BE2C (cell line): ENCODE measurements around the gene DPT.

Source experiments
- DNase-seq: peaks from one replicate; pipeline ENCODE4 v3.0.0-alpha.2; 2020
- H3K27me3 ChIP-seq: fragments of 250-450 bp; sonication (Bioruptor Pico); 2 replicates; pipeline ENCODE4 v1.5.1; 2020; ENCODE audit warnings: mild to moderate bottlenecking
- H3K36me3 ChIP-seq: fragments of 250-450 bp; sonication (Bioruptor Pico); 2 replicates; pipeline ENCODE4 v1.5.1; 2020; ENCODE audit warnings: mild to moderate bottlenecking
- H3K4me1 ChIP-seq: fragments of 250-450 bp; sonication (Bioruptor Pico); 2 replicates; pipeline ENCODE4 v1.5.1; 2020
- H3K4me3 ChIP-seq: 2 replicates; pipeline ENCODE4 v1.5.1; 2011; ENCODE audit warnings: low read depth, low read length
- H3K9me3 ChIP-seq: fragments of 250-450 bp; sonication (Bioruptor Pico); 2 replicates; pipeline ENCODE4 v1.5.1; 2020
- TF ChIP-seq, protein P1 (sequence below): IDR thresholded peaks from 2 replicates; pipeline ENCODE4 v1.5.1; 2012; ENCODE audit warnings: mild to moderate bottlenecking, low read depth, low read length

The DPT gene

DNA sequence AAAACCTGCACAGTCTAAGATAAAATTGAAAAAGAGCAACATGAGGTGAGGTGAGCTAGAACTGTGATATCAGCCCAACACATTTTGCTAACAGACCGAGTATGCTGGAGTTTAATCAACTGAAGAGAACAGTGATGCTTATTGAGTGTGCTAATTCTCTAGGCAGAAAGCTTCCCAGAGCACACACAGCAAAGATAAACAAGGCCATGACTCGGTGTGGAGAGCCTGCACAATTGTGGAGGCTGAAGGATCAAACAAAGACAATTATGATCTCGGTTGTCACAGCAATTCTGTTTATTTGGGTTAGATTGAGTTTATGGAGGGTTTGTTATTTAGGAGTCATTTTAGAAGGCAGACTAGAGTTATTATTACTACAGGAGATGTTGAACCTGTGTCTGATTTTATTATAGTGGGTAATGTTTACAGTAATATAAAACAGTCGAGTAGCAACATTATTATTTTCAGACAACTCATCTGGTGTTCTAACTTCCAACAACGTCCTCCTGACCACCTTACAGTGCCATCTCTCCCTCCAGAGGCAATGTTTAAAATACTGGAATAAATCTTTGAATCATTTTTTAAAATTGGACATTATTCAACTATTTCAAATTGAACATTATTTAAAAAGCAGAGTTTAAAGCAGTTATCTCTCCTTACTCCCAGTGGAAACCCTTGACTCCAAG is 40.2 kb downstream of the DPT start:
- no peaks in the 10 kb centered on the region for H3K36me3 ChIP-seq
- H3K4me1 ChIP-seq, result peaks cover 44% of the 10 kb centered on the region
- H3K4me3 ChIP-seq, result no peak overlapping the region
- H3K9me3 ChIP-seq, result peaks cover 6% of the 10 kb centered on the region
- no peaks in the 10 kb centered on the region for H3K27me3 ChIP-seq
- DNase-seq, result no peak
- TF ChIP-seq, protein P1, sequence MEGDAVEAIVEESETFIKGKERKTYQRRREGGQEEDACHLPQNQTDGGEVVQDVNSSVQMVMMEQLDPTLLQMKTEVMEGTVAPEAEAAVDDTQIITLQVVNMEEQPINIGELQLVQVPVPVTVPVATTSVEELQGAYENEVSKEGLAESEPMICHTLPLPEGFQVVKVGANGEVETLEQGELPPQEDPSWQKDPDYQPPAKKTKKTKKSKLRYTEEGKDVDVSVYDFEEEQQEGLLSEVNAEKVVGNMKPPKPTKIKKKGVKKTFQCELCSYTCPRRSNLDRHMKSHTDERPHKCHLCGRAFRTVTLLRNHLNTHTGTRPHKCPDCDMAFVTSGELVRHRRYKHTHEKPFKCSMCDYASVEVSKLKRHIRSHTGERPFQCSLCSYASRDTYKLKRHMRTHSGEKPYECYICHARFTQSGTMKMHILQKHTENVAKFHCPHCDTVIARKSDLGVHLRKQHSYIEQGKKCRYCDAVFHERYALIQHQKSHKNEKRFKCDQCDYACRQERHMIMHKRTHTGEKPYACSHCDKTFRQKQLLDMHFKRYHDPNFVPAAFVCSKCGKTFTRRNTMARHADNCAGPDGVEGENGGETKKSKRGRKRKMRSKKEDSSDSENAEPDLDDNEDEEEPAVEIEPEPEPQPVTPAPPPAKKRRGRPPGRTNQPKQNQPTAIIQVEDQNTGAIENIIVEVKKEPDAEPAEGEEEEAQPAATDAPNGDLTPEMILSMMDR, result no peak

DNA sequence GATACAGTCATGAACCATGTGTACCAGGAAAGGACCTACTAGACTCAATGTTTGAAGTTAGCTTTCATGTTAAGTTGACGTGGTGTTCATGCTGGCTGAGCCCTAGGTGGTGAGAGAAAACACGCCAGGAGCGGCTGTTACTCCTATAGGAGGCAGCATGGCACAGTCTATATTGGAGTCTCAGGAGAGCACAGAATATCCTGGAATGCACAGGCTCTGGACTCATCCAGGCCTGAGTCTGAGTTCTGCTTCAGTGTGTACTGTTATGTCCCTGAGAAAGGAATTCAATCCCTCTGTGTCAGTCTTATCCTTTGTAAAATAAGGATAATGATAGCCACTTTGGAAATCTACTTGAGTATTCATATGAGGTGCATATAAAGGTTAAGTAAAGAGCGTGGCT is 41.2 kb downstream of the DPT start:
- TF ChIP-seq, protein P1, result peak; percentile 69
- no peaks in the 10 kb centered on the region for H3K36me3 ChIP-seq
- H3K27me3 ChIP-seq, result no peaks in the 10 kb centered on the region
- DNase-seq, result peak; percentile 58
- H3K9me3 ChIP-seq, result peaks cover 6% of the 10 kb centered on the region
- peaks cover 39% of the 10 kb centered on the region for H3K4me1 ChIP-seq
- no peak overlapping the region for H3K4me3 ChIP-seq

DNA sequence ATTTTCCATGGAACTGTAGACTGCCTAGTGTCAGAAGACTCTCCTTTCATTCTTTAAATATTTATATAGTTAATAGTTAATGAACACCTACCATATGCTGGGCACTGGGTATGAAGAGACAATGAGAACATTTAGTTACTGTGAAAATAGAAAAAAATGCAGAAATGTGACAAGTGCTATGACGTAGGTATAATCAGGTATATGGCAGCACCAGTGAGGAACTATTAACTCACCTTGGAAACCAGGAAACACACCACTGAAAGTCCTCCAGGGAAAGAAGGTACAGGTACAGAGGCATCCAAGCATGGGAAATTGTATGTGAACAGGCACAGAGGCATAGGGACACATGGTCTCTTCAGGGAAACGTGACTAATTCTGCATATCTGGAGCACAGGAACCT is 42.3 kb downstream of the DPT start:
- TF ChIP-seq, protein P1, result no peak
- Histone ChIP-seq H3K27me3 (no peaks in the 10 kb centered on the region), H3K4me3 (no peak overlapping the region), H3K9me3 (peaks cover 6% of the 10 kb centered on the region), H3K36me3 (no peaks in the 10 kb centered on the region), H3K4me1 (peaks cover 29% of the 10 kb centered on the region)
- DNase-seq, result no peak

DNA sequence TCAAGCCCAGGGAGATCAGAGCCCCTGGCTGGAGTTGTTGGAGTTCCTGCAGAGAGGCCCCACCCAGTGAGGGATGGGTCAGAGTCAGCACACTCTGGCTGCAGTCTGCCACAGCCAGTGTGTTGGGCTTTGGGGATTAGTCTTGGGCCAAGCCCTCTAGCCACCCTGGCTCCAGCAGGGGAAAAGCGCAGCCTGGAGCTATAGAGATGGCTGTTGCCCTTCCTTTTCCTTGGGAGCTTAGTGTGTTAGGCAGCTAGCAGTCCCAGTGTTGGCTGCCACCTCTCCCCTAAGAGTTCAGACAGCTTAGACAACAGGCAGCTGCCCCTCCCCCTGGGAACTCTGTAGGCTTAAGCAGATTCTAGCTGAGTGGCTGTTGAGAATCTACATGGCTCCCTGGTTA is 45.1 kb downstream of the DPT start:
- TF ChIP-seq, protein P1, result no peak
- Histone ChIP-seq H3K36me3 (no peaks in the 10 kb centered on the region), H3K4me3 (no peak overlapping the region), H3K27me3 (no peaks in the 10 kb centered on the region), H3K9me3 (peaks cover 6% of the 10 kb centered on the region), H3K4me1 (peaks cover 10% of the 10 kb centered on the region)
- no peak for DNase-seq

DNA sequence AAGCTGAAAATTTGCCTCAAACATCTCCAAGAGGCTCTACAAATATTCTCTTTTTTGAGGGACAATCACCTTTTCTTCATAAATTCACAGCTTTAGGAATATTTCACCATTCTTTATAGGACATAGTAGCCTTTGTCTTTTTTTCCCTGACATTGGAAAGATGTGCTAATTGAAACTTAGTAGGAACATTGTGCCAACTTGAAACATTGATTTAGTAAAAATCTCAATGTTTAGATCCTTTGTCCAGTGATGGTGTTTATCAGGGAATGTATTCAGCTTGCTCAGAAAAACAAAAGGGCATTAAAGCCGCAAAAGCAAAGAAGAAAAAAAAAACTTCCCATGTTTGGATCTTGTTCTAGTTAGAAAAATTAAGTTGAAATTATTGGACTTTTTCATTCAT is 52.1 kb downstream of the DPT start:
- H3K9me3 ChIP-seq, result no peaks in the 10 kb centered on the region
- DNase-seq, result no peak
- H3K27me3 ChIP-seq, result no peaks in the 10 kb centered on the region
- no peaks in the 10 kb centered on the region; the same call in 1 of the 2 replicates for H3K4me1 ChIP-seq
- H3K4me3 ChIP-seq, result no peak overlapping the region
- TF ChIP-seq, protein P1, result no peak
- H3K36me3 ChIP-seq, result no peaks in the 10 kb centered on the region

DNA sequence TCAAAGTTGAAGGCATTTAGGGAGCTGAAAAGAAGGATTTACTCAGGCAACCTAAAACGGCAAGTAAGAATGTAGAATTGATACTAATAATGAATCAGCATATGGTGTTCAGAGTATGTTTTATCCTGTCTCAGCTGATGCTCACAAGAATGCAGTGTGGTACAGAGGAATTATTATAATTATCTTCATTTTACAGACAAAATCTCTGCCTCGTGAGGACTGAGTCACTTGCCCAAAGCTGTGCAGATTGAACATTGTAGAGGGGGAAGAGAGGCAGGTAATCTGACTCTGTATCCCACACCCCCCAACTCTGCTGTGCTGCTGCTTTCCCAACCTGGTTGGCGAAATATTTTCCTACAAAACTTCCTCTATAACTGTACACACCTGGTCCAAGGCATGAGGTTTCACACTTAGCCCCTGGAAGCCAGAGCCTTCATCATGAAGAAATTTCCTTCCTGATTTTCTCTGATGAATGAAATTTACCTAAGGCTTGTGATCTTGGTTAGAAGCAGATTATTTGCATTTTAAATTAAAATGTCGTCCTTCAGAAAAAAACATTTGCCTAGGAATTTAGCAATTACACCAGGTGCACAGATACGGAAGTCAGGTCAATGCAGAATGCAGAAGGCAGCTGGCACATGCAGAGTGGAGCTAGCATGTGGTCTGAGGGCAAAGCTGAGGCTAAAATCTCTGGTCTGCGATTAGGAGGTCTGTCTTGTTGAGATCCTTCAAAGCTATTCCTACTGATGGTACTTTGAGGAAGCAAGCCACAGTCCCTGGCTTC is 52.8 kb downstream of the DPT start:
- Histone ChIP-seq H3K4me1 (no peaks in the 10 kb centered on the region; the same call in 1 of the 2 replicates), H3K4me3 (no peak overlapping the region), H3K27me3 (no peaks in the 10 kb centered on the region), H3K36me3 (no peaks in the 10 kb centered on the region), H3K9me3 (no peaks in the 10 kb centered on the region)
- no peak for DNase-seq
- TF ChIP-seq, protein P1, result no peak
